ENCODE results near the gene CARMIL1.

CARMIL1 gene

DNA sequence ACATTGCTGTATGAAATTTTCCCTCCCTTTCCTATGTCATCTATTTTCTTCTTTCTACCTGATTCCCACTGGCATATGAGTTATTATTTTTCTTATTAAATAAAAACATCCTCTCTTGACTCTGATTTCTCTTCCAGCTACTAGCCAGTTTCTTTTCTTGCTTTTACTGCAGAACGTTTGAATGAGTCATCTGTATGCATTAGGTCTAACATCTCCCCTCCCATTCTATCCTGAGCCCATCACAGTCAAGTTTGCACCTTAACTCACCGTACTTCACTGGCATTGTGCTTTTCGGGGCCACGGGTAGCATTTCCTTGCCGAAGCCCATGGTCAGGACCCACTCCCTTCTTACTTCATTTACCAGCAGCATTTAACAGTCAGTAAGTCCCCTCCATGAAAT, 65.7 kb downstream of the CARMIL1 start:
- TF ChIP-seq GATA2 (IDR thresholded peaks at IDR 0.05; ENCODE audit: low read depth, low read length) (no peak), GATA3 (IDR thresholded peaks at IDR 0.05; ENCODE audit: low read depth, low read length) (no peak)

DNA sequence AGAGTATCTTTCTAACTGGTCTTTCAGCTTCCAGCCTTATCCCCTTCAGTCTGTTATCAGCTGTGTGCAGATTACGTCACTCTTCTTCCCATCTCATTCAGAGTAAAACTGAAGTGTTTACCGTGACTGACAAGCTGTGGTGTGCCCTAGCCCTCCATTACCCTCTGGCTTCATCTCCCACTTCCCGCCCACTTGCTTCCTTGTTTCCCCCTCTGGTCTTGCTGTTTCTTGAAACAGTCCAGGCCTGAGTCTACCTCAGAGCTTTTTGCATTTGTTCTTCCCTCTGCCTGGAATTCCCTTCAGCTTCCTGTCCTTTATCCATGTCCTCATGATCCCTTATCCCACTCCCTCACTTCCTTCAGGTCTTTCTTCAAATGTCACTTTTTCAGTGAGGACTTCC, 66.9 kb downstream of the CARMIL1 start:
- TF ChIP-seq GATA3 (IDR thresholded peaks at IDR 0.05; ENCODE audit: low read depth, low read length) (no peak), GATA2 (IDR thresholded peaks at IDR 0.05; ENCODE audit: low read depth, low read length) (no peak)

DNA sequence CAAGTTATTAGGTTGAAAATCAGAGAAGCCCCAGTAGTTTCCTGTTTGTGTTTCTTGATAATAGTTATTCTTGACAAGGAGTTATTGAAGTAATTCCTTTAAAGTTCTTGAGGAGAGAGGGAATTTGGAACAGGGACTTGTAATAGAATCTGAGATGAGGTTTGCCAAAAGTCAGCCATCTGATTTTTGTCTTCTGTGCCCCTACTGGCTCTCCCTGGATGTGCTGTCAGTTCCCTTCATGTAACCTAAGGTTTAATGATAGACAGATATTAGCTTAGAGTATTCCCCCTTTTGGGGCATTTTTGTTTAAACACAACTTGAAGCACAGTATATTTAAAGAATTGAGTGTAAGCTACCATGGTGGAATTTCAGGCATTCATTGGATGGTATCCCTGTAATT, 71.4 kb downstream of the CARMIL1 start:
- TF ChIP-seq GATA3 (IDR thresholded peaks at IDR 0.05; ENCODE audit: low read depth, low read length), result no peak
- no peak for TF ChIP-seq GATA2 (IDR thresholded peaks at IDR 0.05; ENCODE audit: low read depth, low read length)

DNA sequence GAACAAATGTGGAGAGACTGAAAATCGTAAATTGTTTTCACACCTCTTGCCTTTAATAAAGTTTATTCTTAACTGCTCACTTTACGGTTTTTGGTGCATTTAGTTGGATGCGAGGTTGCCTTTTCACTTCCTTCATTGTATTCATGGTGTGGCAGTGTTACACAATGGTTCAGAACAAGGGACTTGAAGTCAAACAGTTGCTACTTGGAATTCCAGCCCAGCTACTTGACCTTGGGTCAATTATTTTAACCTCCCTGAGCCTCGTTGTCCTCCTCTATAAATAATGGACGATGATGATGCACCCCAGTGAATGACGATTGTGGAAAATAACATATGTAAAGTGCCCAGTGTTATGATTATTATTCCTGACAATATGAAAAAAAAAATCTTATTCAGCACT, 72.3 kb downstream of the CARMIL1 start:
- TF ChIP-seq GATA3 (IDR thresholded peaks at IDR 0.05; ENCODE audit: low read depth, low read length) (no peak), GATA2 (IDR thresholded peaks at IDR 0.05; ENCODE audit: low read depth, low read length) (no peak)

DNA sequence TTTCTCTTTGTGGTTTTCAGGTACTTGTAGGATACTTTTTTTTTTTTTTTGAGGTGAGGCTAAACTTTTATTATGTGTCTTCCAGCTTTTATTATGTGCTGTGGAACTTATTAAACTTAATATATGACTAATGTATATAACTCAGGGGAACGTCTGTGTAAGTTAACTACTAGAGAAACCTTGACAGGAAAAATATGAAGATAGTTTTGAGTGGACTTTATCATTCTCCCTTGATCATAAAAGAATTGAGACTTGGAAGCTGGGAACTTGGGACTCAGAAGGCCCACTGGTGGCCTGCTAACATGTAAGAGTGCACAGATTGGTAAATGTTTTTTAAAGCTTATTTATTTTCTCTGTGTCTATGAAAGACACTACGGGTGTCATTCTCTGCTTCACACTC, 73.1 kb downstream of the CARMIL1 start:
- TF ChIP-seq GATA3 (IDR thresholded peaks at IDR 0.05; ENCODE audit: low read depth, low read length) (no peak), GATA2 (IDR thresholded peaks at IDR 0.05; ENCODE audit: low read depth, low read length) (no peak)

DNA sequence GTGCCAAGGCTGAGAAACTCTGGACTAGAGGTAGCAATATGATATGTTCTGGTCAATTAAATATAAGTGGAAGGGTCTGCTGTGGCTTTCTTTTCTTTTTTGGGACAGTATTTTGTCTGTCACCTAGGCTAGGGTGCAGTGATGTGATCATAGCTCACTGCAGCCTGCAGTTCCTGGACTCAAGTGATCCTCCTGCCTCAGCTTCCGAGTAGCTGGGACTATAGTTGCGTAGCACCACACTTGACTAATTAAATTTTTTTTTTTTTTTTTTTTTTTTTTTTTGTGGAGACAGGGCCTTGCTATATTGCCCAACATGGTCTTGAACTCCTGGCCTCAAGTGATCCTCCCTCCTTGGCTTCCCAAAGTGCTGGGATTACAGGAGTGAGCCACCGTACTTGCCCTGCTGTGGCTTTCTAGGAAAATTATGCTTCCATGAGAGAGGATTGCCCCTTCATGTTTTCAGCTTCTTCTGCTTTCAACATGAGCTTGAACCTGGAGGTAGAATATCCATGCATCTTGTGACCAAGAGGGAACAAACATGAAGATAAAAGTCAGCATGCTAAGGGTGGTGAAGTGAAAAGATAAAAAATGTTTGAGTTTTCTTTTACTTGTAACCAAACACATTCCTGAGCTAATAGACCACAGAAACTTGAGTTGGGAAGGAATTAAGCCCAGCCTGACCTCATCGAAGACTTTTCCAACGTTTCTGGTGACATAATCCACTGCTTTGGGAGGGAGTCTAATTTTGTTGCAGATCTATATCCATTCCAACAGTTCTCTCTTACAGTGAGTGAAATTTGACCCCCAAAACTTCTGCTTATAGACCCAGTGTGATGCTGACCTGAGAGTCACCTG, 75.1 kb downstream of the CARMIL1 start:
- TF ChIP-seq GATA2 (IDR thresholded peaks at IDR 0.05; ENCODE audit: low read depth, low read length) (no peak), GATA3 (IDR thresholded peaks at IDR 0.05; ENCODE audit: low read depth, low read length) (no peak)

DNA sequence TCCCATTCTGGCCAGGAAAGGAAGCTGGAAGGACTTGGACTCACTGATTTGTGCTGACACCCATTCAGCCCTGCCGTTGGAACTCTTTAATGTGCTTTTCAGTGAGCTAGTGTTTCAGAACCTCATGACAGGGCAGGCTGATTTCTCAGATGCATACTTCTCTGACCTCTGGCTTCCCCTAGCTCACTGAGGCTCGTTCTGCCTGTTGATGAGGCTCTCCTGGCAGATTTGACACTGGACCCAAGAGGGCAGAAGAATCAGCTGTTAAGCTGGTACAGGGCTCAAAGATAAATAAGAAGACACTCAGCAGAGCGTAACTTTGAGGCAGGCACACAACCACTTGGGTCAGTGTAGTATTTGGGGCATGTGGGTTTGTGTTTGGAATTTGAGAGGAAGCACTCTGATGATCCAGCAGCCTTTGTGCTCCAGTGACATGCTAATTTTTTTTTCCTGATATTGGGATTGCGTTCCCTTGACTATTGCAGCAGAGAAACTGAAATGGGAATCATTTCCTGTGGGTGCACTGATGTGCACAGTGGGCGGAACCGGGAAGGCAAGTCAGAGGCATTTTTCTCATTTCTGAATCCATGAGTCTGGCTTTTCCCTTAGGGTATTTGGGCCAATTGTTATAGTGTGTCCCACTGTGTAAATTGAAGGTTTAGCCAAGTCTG, 80.2 kb downstream of the CARMIL1 start:
- TF ChIP-seq GATA3 (IDR thresholded peaks at IDR 0.05; ENCODE audit: low read depth, low read length) (no peak), GATA2 (IDR thresholded peaks at IDR 0.05; ENCODE audit: low read depth, low read length) (no peak)

DNA sequence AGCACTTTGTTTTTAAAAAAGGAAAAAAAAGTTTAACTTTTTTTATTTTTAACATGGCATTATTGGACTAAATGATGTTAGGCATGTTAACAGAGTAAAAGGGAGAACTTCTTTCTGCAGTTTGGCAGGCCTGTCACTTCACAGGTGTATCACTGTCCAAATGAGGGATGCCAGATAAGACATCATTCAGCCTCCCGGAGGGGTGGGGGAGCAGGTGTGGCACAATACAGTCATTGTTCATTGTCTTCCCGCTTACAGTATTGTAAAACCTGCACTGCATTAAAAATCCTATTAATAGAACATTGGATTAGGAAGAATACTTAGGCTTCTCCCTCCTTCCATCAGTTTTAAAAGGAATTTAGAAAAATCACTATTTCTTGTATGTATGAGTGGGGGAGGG, 80.7 kb downstream of the CARMIL1 start:
- TF ChIP-seq GATA2 (IDR thresholded peaks at IDR 0.05; ENCODE audit: low read depth, low read length) (no peak), GATA3 (IDR thresholded peaks at IDR 0.05; ENCODE audit: low read depth, low read length) (no peak)

DNA sequence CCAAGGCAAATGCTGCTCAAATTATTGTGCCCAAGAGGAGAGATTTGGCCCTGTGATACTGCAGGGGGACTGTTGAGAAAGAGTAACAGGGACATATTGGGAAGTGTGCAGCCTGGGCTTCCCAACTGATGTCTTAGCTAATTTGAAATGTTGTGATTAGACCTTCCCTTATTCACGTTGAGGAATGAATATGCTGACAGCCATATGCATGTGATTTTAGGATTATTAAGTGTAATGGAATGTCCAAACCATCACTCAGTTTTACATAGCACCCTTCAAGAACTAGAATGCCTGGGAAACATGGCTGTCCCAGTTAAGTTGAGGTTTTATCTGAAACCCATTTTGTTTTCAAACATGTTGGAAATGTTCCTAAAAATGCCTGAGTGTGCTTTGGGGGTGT, 81.4 kb downstream of the CARMIL1 start:
- TF ChIP-seq GATA3 (IDR thresholded peaks at IDR 0.05; ENCODE audit: low read depth, low read length) (no peak), GATA2 (IDR thresholded peaks at IDR 0.05; ENCODE audit: low read depth, low read length) (no peak)

DNA sequence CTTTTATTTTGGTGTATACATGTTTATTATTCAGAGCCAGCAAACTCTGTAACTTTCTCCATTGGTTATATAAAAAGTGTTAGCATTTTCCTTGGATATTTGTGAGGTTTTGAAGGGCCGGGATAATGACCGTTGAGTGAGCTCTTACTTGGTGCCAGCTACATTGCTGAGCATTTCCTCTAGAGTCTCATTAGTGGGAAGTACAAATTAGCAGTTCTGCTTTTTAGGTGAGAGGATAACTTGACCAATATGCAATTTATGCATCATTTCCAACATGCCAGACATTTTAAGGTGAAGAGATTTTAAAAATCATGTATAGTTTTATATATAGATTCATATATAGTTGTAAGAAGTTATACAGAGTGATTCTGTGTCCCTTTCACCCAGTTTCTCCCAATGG, 84.3 kb downstream of the CARMIL1 start:
- TF ChIP-seq GATA3 (IDR thresholded peaks at IDR 0.05; ENCODE audit: low read depth, low read length) (no peak), GATA2 (IDR thresholded peaks at IDR 0.05; ENCODE audit: low read depth, low read length) (no peak)

DNA sequence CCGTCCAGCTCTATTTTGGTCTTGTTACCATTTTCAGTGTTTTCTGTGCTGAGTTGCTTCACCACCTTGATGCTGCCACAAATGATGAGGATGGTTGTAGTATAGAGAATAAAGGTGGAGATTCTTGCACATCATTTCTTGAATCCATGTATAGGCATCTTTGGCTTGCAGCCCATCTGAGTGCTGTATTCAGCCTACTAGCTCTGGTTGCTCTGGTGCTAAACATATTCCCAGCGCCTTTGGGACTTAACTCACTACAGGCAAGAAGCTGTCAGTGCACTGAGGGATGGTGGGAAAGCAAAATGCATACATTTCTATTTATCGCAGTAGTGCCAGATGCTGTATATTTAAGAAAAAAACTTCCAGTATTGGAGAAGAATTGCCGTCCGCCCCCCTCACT, 86.0 kb downstream of the CARMIL1 start:
- no peak for TF ChIP-seq GATA3 (IDR thresholded peaks at IDR 0.05; ENCODE audit: low read depth, low read length)
- no peak for TF ChIP-seq GATA2 (IDR thresholded peaks at IDR 0.05; ENCODE audit: low read depth, low read length)

DNA sequence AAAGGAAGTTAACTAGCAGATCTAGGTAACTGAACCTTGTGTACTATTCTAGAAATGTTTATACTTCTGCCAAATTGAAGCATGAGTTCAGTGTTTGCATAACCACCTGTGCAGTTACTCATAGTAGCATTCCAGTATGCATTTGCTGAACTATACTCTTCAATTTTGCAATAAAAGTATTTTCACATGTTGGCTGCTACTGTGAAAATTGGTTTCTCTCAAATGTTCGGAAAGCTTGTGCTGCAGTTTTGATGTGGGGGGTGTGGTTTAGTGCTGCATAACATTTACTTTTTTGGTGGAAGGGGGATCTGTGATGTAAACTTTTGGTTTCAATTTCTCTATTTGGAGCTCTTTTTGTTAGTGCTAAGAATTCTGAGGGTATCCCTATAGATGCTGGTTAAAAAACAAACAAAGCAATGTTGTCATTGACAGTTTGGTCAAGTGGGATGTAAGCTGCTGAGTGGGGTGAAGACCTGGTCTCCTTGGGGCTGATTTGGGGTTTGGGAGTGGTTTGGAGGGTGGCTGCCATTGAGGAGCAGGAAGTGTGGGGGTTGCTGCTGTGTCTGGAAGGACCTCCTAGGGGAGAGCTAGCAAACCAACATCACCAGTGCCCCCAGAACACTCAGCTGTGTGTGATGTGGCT, 87.8 kb downstream of the CARMIL1 start:
- TF ChIP-seq GATA3 (IDR thresholded peaks at IDR 0.05; ENCODE audit: low read depth, low read length) (no peak), GATA2 (IDR thresholded peaks at IDR 0.05; ENCODE audit: low read depth, low read length) (no peak)

DNA sequence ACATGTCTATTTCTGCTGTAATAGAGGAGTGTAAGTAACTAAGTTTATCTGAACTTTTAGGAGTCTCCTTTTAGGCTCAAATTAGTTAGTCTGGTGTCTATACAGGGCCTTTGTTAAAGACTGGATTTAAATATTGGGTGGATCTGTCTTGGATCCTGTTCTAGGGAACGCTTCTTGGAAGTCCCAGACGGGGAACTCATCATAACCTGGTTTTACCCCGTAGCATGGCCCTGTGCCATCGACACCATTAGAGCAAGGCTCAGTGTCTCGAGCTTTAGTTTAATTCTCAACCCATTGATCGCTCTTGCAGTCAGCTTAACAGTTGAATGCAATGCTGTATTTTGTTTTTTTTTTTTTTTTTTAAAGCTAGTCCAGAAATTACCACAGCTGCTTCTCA, 89.9 kb downstream of the CARMIL1 start:
- TF ChIP-seq GATA3 (IDR thresholded peaks at IDR 0.05; ENCODE audit: low read depth, low read length), result no peak
- no peak for TF ChIP-seq GATA2 (IDR thresholded peaks at IDR 0.05; ENCODE audit: low read depth, low read length)

DNA sequence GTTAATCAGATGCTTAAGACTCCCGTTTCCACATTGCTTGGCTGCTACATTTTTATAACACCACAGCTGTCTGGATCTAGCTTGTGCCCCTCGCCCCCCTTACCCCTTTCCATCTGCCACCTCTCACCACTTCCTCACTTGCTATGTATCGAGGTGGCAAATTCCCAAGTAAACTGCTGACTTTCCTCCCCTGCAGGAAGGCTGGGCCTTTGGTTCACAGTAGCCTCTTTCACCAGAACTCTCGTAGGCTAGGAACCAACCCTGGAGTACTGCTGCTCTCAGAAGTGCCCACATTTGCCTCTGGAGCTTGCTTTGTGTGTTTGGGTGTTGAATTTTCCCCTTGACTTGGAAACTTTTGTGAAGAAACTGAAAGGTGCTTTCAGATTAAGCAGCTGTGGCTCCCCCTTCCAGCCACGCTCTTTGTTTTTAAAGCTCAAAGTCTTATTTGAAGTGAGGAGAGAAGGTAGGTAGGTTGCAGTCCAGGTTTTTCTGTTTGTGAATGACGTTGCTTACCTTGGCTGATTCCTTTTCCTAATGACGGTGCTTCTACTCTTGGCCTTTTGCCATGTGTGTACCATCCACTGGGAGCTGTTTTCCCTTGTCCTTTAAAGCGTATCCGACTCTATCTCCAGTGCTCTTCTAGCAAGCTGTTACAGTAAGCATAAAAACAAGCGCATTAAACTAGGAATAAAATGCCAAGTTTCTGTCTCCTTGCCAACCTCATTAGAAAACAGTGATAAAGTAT, 90.4 kb downstream of the CARMIL1 start:
- TF ChIP-seq GATA3 (IDR thresholded peaks at IDR 0.05; ENCODE audit: low read depth, low read length), result no peak
- TF ChIP-seq GATA2 (IDR thresholded peaks at IDR 0.05; ENCODE audit: low read depth, low read length), result no peak

Data from SH-SY5Y (cell line).